GM12878 (cell line): ENCODE data around the gene SAPCD2. TPM values are rescaled to one million over a fixed set of nuclear protein-coding genes. Genes with fewer than 3 reads are reported as not detected.

ENCODE experiments used
- BCL11A ChIP-seq: IDR thresholded peaks from 2 replicates; pipeline ENCODE4 v1.6.1; 2011; ENCODE audit warnings: low read depth, low read length
- CBX3 ChIP-seq: fragments of 200-600 bp; sonication (generic); IDR thresholded peaks from 2 replicates; pipeline ENCODE4 v1.6.1; 2016; ENCODE audit warnings: low read depth, borderline replicate concordance
- CREB1 ChIP-seq: IDR thresholded peaks from 2 replicates; pipeline ENCODE4 v1.6.1; 2012; ENCODE audit warnings: low read depth, mild to moderate bottlenecking, inconsistent platforms
- DPF2 ChIP-seq: fragments of 450-650 bp; IDR thresholded peaks from 2 replicates; pipeline ENCODE4 v1.6.1; 2017; ENCODE audit warnings: mild to moderate bottlenecking
- ELK1 ChIP-seq: IDR thresholded peaks from 2 replicates; pipeline ENCODE4 v1.6.1; 2012; ENCODE audit warnings: low read depth, low read length, improper control_type of control experiment
- EZH2 ChIP-seq: IDR thresholded peaks from 2 replicates; pipeline ENCODE4 v1.6.1; 2012; ENCODE audit warnings: low read depth, mild to moderate bottlenecking, control low read depth, inconsistent platforms, low read length, borderline replicate concordance; ENCODE audit not compliant: control insufficient read depth
- FOXK2 ChIP-seq: fragments of 450-650 bp; IDR thresholded peaks from 2 replicates; pipeline ENCODE4 v1.6.1; 2017; ENCODE audit warnings: mild to moderate bottlenecking, moderate library complexity
- HDGF ChIP-seq: fragments of 450-650 bp; IDR thresholded peaks from 2 replicates; pipeline ENCODE4 v1.6.1; 2016; ENCODE audit warnings: antibody characterized with exemption
- HSF1 ChIP-seq: fragments of 150-350 bp; IDR thresholded peaks from 2 replicates; pipeline ENCODE4 v1.6.1; 2014; ENCODE audit warnings: mild to moderate bottlenecking, low read depth, low read length
- JUND ChIP-seq: IDR thresholded peaks from 2 replicates; pipeline ENCODE4 v1.6.1; 2012; ENCODE audit warnings: low read depth, mild to moderate bottlenecking, low read length, improper control_type of control experiment, moderate library complexity
- LARP7 ChIP-seq: fragments of 450-650 bp; IDR thresholded peaks from 2 replicates; pipeline ENCODE4 v1.6.1; 2017; ENCODE audit warnings: mild to moderate bottlenecking
- MAX ChIP-seq: IDR thresholded peaks from 2 replicates; pipeline ENCODE4 v1.6.1; 2012; ENCODE audit warnings: low read depth, low read length, improper control_type of control experiment
- MEF2B ChIP-seq: fragments of 450-650 bp; IDR thresholded peaks from 2 replicates; pipeline ENCODE4 v1.6.1; 2018; ENCODE audit warnings: mild to moderate bottlenecking, moderate library complexity; ENCODE audit not compliant: partially characterized antibody, poor library complexity, severe bottlenecking
- NR2C1 ChIP-seq: fragments of 450-650 bp; IDR thresholded peaks from 2 replicates; pipeline ENCODE4 v1.6.1; 2017; ENCODE audit warnings: antibody characterized with exemption, mild to moderate bottlenecking, moderate library complexity
- NR2C2 ChIP-seq: IDR thresholded peaks from 2 replicates; pipeline ENCODE4 v1.6.1; 2011; ENCODE audit warnings: borderline replicate concordance, low read depth; ENCODE audit not compliant: control insufficient read depth, insufficient read length
- PAX8 ChIP-seq: fragments of 450-650 bp; IDR thresholded peaks from 2 replicates; pipeline ENCODE4 v1.6.1; 2017; ENCODE audit warnings: mild to moderate bottlenecking, moderate library complexity
- PKNOX1 ChIP-seq: fragments of 450-650 bp; IDR thresholded peaks from 2 replicates; pipeline ENCODE4 v1.6.1; 2016; ENCODE audit warnings: mild to moderate bottlenecking
- PML ChIP-seq: IDR thresholded peaks from 2 replicates; pipeline ENCODE4 v1.6.1; 2012; ENCODE audit warnings: low read length, inconsistent platforms
- RB1 ChIP-seq: fragments of 450-650 bp; formaldehyde crosslinking; IDR thresholded peaks from 2 replicates; pipeline ENCODE4 v1.6.1; 2017; ENCODE audit warnings: mild to moderate bottlenecking, borderline replicate concordance
- RELB ChIP-seq: fragments of 450-650 bp; IDR thresholded peaks from 2 replicates; pipeline ENCODE4 v1.6.1; 2017; ENCODE audit warnings: low read depth, mild to moderate bottlenecking, moderate library complexity
- TARDBP ChIP-seq: IDR thresholded peaks from 2 replicates; pipeline ENCODE4 v1.6.1; 2016; ENCODE audit warnings: borderline replicate concordance
- TBL1XR1 ChIP-seq: IDR thresholded peaks from 2 replicates; pipeline ENCODE4 v1.6.1; 2012; ENCODE audit warnings: low read depth, low read length, improper control_type of control experiment
- USF1 ChIP-seq: IDR thresholded peaks from 2 replicates; pipeline ENCODE4 v1.6.1; 2011; ENCODE audit warnings: borderline replicate concordance, low read depth, mild to moderate bottlenecking, moderate library complexity, mixed read lengths, low read length; ENCODE audit not compliant: insufficient read depth; ENCODE audit errors: extremely low read length
- ZNF384 ChIP-seq: IDR thresholded peaks from 2 replicates; pipeline ENCODE4 v1.6.1; 2012; ENCODE audit warnings: low read depth, mild to moderate bottlenecking, low read length, improper control_type of control experiment, borderline replicate concordance
- ZSCAN29 ChIP-seq: fragments of 450-650 bp; IDR thresholded peaks from 2 replicates; pipeline ENCODE4 v1.6.1; 2017; ENCODE audit warnings: mild to moderate bottlenecking, moderate library complexity
- polyA plus RNA-seq, 11 experiments: library from polyadenylated mRNA; depleted of rRNA in 4 of 11; unstranded in 6 of 11; stranded (reverse) in 5 of 11; fragments of >200 nt; fragmentation: Nextera tagmentation in 4 of 11; fragmentation: Illumina TruSeq in 1 of 11; extraction: Ambion mirVana in 4 of 11; extraction: Trizol in 1 of 11; gene quantifications; 1 replicate in 1 of 11; 2 replicates in 10 of 11; pipeline versions ENCODE4 v1.2.1 to v1.2.3, GENCODE V29; 2011 to 2016; ENCODE audit warnings: inconsistent platforms in 2 of 11, missing spikeins in 2 of 11, low read depth in 1 of 11
- total RNA-seq, 4 experiments: library from RNA; depleted of rRNA in 3 of 4; stranded (reverse); fragments of >200 nt in 3 of 4; fragmentation: Illumina TruSeq in 1 of 4; extraction: Trizol in 1 of 4; gene quantifications; 2 replicates each; pipeline versions ENCODE4 v1.2.1 to v1.2.3, GENCODE V29; 2013 to 2021

The SAPCD2 gene
- total and polyA plus RNA-seq, 10 of the 15 experiments (the other 5 are each of a cell fraction or from before 2014, with no cell fraction given), result 1.6 to 35.2 (median 7.2) TPM

- TF ChIP-seq HSF1 (no peak), FOXK2 (no peak), PAX8 (no peak), LARP7 (peak; percentile 84), ZNF384 (peak; percentile 99), PML (no peak), MEF2B (no peak), CBX3 (no peak), MAX (no peak; the same call in 1 of the 2 replicates), PKNOX1 (no peak), NR2C1 (no peak), RB1 (no peak; the same call in 1 of the 2 replicates), ZSCAN29 (no peak), BCL11A (no peak), JUND (no peak), RELB (0 out of 2 replicates have a peak, but pooled peaks have one; percentile 11), DPF2 (peak; percentile 62; the same call in 1 of the 2 replicates), HDGF (0 out of 2 replicates have a peak, but pooled peaks have one; percentile 22), TARDBP (no peak), NR2C2 (no peak), ELK1 (no peak), EZH2 (no peak), TBL1XR1 (no peak), USF1 (no peak), CREB1 (peak; percentile 52; the same call in 1 of the 2 replicates)
These were observed at the start of gene SAPCD2 (continued) for GRCh38 chr9:137070201-137070905.
